Prostate gland (tissue), 2 donors: ENCODE data around the gene ANKRD9. TPM values are rescaled to one million over a fixed set of nuclear protein-coding genes. Genes with fewer than 3 reads are reported as not detected.

Experiments
- DNase-seq: peaks from one replicate; pipeline ENCODE4 v3.0.0-alpha.2; 2019; ENCODE audit warnings: low spot score
- H3K27ac ChIP-seq, 2 donors: fragments of 200-600 bp; sonication (generic); 2 replicates each; pipeline ENCODE4 v1.5.1; 2017 to 2019
- H3K27me3 ChIP-seq: fragments of 200-600 bp; sonication (generic); replicated peaks from 2 replicates; pipeline ENCODE4 v1.5.1; 2019; ENCODE audit not compliant: insufficient read depth
- H3K36me3 ChIP-seq, 2 donors: fragments of 200-600 bp; sonication (generic); 1 replicate in 1 of 2; 2 replicates in 1 of 2; pipeline versions ENCODE4 v1.5.1 to v1.8.1; 2017 to 2019
- H3K4me1 ChIP-seq: fragments of 200-600 bp; sonication (generic); replicated peaks from 2 replicates; pipeline ENCODE4 v1.5.1; 2019
- H3K4me3 ChIP-seq, 2 donors: fragments of 200-600 bp; sonication (generic); 2 replicates each; pipeline ENCODE4 v1.5.1; 2017 to 2019
- H3K9me3 ChIP-seq: fragments of 200-600 bp; sonication (generic); 2 replicates; pipeline ENCODE4 v1.5.1; 2017
- POLR2A ChIP-seq: fragments of 450-650 bp; IDR thresholded peaks from one replicate; pipeline ENCODE4 v1.6.1; 2016; ENCODE audit warnings: antibody characterized with exemption, mild to moderate bottlenecking
- POLR2AphosphoS5 ChIP-seq: sonication (generic); formaldehyde crosslinking; IDR thresholded peaks from one replicate; pipeline ENCODE4 v1.6.1; 2017; ENCODE audit warnings: antibody characterized with exemption
- WGBS: methylation state at CpG from one replicate; pipeline ENCODE4 v1.1.5; 2018; 5-methylcytosine and 5-hydroxymethylcytosine counted together
- intact Hi-C: fragments of 100-400 bp; cut with DNase I; formaldehyde crosslinking; loops from one replicate; pipeline ENCODE4 v1.14.2; 2022
- total RNA-seq, 2 donors: library from RNA; depleted of rRNA; stranded (reverse); fragments of >200 nt; gene quantifications; one replicate each; pipeline ENCODE4 v1.1.0, GENCODE V29; 2016
- TF ChIP-seq, protein P1 (sequence below), 4 experiments: fragments of 200-600 bp in 2 of 4; fragments of 450-650 bp in 2 of 4; sonication (generic) in 2 of 4; IDR thresholded peaks; 1 replicate in 3 of 4; 2 replicates in 1 of 4; pipeline ENCODE4 v1.5.1; 2016 to 2019; ENCODE audit warnings: antibody characterized with exemption in 4 of 4, mild to moderate bottlenecking in 2 of 4, moderate library complexity in 2 of 4

ANKRD9 gene
- total RNA-seq, 2 donors from 2014 or later, result 81.1 to 81.5 TPM

DNA sequence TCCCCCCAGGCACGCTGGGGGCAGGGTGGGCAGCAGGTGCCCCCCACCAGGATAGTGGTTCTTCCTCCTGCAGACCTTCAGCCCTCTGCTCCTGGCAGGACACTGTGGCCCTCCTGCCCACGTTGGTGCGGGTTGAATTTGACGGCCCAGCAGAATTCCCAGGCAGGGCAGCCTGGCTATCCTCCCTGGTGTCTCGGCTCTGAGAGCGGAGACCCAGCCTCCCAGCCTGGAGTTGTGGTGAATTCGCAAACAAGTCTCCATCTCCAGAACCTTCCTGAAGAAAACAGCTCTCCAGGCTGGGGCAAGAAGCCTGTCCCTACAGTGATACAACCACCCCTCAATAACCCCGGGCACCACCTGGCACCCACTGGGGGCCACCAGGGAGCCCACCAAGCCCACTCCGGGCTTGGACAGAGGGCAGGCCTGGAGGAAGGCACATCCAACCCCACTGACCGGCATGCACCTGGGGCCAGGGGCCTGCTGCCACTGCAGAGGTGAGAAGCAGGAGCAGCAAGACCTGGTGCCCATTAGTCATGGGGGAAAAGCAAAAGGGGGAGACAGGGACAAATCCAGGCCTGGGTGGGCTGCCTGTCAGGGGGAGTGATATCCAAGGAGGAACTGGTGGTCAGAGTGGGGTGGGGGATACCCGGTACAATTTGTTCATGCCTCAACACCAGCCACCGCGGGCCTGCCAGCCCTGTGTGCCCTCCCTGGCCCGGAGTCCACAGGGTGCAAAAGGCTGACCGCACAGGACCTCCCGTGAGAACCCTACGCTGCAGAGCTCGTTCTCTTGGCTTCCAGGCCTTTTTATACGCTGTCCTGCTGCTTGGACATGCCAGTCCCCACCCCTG is 3.6 kb downstream of the ANKRD9 start:
- Histone ChIP-seq H3K27me3 (no peaks in the 10 kb centered on the region), H3K9me3 (no peaks in the 10 kb centered on the region), H3K4me1 (peaks cover 1% of the 10 kb centered on the region), H3K4me3 (no peak overlapping the region), H3K36me3 (no peaks in the 10 kb centered on the region), H3K27ac (no peak overlapping the region)
- no peak for TF ChIP-seq POLR2A
- TF ChIP-seq, protein P1, sequence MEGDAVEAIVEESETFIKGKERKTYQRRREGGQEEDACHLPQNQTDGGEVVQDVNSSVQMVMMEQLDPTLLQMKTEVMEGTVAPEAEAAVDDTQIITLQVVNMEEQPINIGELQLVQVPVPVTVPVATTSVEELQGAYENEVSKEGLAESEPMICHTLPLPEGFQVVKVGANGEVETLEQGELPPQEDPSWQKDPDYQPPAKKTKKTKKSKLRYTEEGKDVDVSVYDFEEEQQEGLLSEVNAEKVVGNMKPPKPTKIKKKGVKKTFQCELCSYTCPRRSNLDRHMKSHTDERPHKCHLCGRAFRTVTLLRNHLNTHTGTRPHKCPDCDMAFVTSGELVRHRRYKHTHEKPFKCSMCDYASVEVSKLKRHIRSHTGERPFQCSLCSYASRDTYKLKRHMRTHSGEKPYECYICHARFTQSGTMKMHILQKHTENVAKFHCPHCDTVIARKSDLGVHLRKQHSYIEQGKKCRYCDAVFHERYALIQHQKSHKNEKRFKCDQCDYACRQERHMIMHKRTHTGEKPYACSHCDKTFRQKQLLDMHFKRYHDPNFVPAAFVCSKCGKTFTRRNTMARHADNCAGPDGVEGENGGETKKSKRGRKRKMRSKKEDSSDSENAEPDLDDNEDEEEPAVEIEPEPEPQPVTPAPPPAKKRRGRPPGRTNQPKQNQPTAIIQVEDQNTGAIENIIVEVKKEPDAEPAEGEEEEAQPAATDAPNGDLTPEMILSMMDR (IDR thresholded peaks at IDR 0.05), result no peak
- no peak for DNase-seq
- intact Hi-C loops, result loop anchor here (5.0 kb wide), 1 partner anchor 144 kb away; the partner anchor contains the start of genes CINP and TECPR2
- WGBS, result 90% methylated on average over 19 of the region's 19 CpGs

DNA sequence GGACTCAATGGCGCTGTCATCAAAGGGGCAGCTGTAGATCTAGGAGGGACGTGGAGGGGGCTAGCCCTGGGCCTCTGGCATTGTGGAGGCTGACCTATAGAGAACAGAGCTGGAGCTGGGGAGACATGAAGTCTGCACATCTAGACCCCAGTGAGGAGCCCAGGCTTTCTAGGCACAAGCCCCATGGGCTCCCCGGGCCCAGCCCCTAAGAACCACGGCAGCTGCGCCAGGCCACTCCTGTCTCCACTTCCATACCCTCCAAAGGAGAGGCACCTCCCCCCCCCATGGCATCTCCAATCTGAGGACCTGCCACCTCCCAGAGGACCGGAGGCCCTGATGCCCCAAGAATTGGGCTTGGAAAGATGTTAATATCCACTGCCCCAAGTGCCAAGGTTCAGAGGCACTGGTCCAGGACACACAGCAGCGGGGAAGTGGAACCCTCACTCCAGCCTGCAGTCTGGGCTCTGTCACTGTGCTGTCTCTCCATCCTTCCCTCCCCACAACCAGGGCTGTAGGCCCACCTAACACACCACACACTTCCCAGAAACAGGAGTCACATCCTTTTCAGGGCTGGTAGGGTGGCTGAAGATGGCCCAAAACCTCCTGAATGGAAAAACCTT is 4.5 kb downstream of the ANKRD9 start:
- intact Hi-C loops, result loop anchor here (5.0 kb wide), 1 partner anchor 143 kb away; the partner anchor contains the start of genes CINP and TECPR2
- Histone ChIP-seq H3K27ac (no peak overlapping the region), H3K27me3 (no peaks in the 10 kb centered on the region), H3K4me3 (no peak overlapping the region), H3K4me1 (no peaks in the 10 kb centered on the region), H3K36me3 (no peaks in the 10 kb centered on the region), H3K9me3 (no peaks in the 10 kb centered on the region)
- TF ChIP-seq, protein P1 (IDR thresholded peaks at IDR 0.05), result no peak
- TF ChIP-seq POLR2A, result no peak
- TF ChIP-seq POLR2AphosphoS5, result no peak
- no peak for DNase-seq
- WGBS, result 80% methylated on average over 7 of the region's 7 CpGs

DNA sequence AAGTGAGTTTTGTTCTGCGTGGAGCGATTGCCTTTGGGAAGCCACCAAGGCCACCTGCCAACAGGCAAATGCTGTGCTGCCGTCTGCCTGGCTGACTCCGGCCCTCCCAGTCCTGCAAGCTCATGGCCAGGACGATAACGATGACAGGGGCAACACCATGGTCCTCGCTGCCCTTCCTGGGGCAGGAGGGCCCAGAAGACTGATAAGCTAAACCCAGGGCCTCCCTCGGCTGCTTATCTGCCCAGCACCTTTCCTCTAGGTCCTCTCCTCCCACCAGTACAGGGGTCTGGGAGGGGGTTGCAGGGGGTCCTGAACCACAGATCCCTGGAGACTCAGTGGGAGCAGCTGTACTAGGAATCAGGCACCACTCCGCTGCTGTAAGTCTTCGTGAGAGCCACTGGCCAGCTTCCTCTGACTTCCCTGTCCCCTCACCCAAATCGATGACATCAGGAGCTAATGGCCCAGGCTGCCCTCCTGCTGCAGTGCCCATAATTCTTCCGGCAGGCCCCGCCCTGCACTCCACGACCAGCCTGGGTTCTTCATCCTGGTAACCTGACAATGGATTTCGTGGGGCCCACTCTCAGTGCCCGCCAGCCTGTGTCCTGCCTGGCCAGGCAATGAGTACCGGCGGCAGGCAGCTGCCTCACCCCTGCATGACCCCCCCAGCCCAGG is 5.1 kb downstream of the ANKRD9 start:
- no peak for DNase-seq
- TF ChIP-seq POLR2A, result no peak
- TF ChIP-seq, protein P1 (IDR thresholded peaks at IDR 0.05), result no peak
- TF ChIP-seq POLR2AphosphoS5, result no peak
- Histone ChIP-seq H3K9me3 (no peaks in the 10 kb centered on the region), H3K4me1 (no peaks in the 10 kb centered on the region), H3K36me3 (no peaks in the 10 kb centered on the region), H3K27me3 (no peaks in the 10 kb centered on the region), H3K4me3 (no peak overlapping the region), H3K27ac (no peak overlapping the region)
- 74% methylated on average over 18 of the region's 18 CpGs for WGBS
- intact Hi-C loops, result no loop called here

DNA sequence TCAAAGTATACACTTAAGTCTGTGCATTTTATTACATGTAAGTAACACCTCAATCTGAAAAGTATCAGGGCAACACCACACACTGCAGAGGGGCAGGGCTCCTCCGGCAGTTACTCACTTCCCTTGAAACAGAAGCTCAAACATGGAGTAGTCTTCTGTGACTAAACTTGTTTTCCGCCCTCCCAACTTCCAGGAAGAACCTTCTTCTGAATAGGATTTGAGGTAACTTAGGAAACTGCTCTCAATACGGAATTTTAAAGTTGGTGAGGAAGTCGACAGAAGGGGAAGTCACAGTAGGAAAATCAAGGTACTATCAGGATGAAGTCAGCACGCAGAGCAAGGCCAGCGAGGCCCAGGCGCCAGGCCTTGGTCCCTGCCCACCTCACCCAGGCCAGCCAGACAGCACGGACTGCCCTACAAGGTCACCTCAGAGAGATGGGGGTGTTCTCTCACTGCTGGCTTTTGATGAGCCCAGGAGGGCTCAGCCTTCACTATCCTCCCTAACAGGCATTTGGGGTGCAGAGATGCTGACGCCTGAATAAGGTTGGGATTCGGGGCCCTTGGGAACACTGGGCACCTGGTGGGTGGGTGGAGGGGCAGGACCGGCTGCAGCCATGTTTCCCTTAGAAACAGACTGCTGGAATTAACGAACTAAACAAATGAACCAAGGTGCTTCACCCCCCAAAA is 5.8 kb downstream of the ANKRD9 start:
- Histone ChIP-seq H3K4me1 (no peaks in the 10 kb centered on the region), H3K9me3 (no peaks in the 10 kb centered on the region), H3K36me3 (no peaks in the 10 kb centered on the region), H3K4me3 (no peak overlapping the region), H3K27ac (no peak overlapping the region), H3K27me3 (no peaks in the 10 kb centered on the region)
- WGBS, result 76% methylated on average over 12 of the region's 12 CpGs
- no peak for TF ChIP-seq POLR2A
- TF ChIP-seq POLR2AphosphoS5, result no peak
- TF ChIP-seq, protein P1 (IDR thresholded peaks at IDR 0.05), result no peak
- no peak for DNase-seq
- intact Hi-C loops, result no loop called here
